HEK293 (cell line): Measurements from ENCODE around the gene ABHD12.

Experiments
- CTCF ChIA-PET: fragments of 350-600 bp; formaldehyde crosslinking; extraction: SDS; loops from one replicate; lab custom pipeline; 2021; ENCODE audit warnings: antibody characterized with exemption; lab: Yijun Ruan, JAX
- POLR2A ChIA-PET: fragments of 300-600 bp; formaldehyde crosslinking; extraction: SDS; loops from one replicate; lab custom pipeline; 2020; ENCODE audit warnings: antibody characterized with exemption, inconsistent platforms; lab: Yijun Ruan, JAX
- H3K27ac ChIP-seq: fragments of 200-500 bp; sonication (Bioruptor generic); 2 replicates; pipeline ENCODE4 v1.5.1; 2014; ENCODE audit warnings: low read depth, low read length, control low read depth, inconsistent platforms; ENCODE audit errors: extremely low read depth
- H3K36me3 ChIP-seq, 2 experiments: fragments of 200-500 bp in 1 of 2; sonication (Bioruptor generic) in 1 of 2; 1 replicate in 1 of 2; 2 replicates in 1 of 2; pipeline ENCODE4 v1.5.1; 2014 to 2017; ENCODE audit warnings: inconsistent platforms in 2 of 2, low read length in 2 of 2; ENCODE audit not compliant: control insufficient read depth in 2 of 2, insufficient read depth in 1 of 2
- H3K4me1 ChIP-seq: fragments of 200-500 bp; sonication (Bioruptor generic); 2 replicates; pipeline ENCODE4 v1.5.1; 2014; ENCODE audit warnings: mild to moderate bottlenecking, low read length, inconsistent platforms; ENCODE audit not compliant: control insufficient read depth, insufficient read depth
- H3K4me3 ChIP-seq: 2 replicates; pipeline ENCODE4 v1.5.1; 2011; ENCODE audit warnings: low read depth, mild to moderate bottlenecking, control low read depth, low read length, moderate library complexity
- H3K9me3 ChIP-seq: fragments of 200-500 bp; sonication (Bioruptor generic); 2 replicates; pipeline ENCODE4 v1.5.1; 2014; ENCODE audit warnings: low read depth, low read length, inconsistent platforms; ENCODE audit not compliant: control insufficient read depth, insufficient read depth
- EGR2 ChIP-seq: fragments of 450-650 bp; formaldehyde crosslinking; IDR thresholded peaks from 2 replicates; pipeline ENCODE4 v1.5.1; 2016; ENCODE audit warnings: low read depth, missing biosample characterization, missing genetic modification characterization
- KLF8 ChIP-seq: fragments of 450-650 bp; formaldehyde crosslinking; IDR thresholded peaks from 2 replicates; pipeline ENCODE4 v1.5.1; 2016; ENCODE audit warnings: missing biosample characterization, missing genetic modification characterization
- MEIS1 ChIP-seq: sonication (generic); formaldehyde crosslinking; IDR thresholded peaks from 2 replicates; pipeline ENCODE4 v1.8.1; 2022; ENCODE audit warnings: missing genetic modification reagents, mild to moderate bottlenecking, borderline replicate concordance
- PBX3 ChIP-seq: sonication (generic); formaldehyde crosslinking; IDR thresholded peaks from 2 replicates; pipeline ENCODE4 v1.8.1; 2022; ENCODE audit warnings: mild to moderate bottlenecking, moderate library complexity, missing genetic modification reagents
- PRDM1 ChIP-seq: fragments of 450-650 bp; formaldehyde crosslinking; IDR thresholded peaks from 2 replicates; pipeline ENCODE4; 2016; ENCODE audit warnings: missing biosample characterization, missing genetic modification characterization
- REPIN1 ChIP-seq: fragments of 450-650 bp; formaldehyde crosslinking; IDR thresholded peaks from 2 replicates; pipeline ENCODE4 v1.5.1; 2017; ENCODE audit warnings: missing biosample characterization, missing genetic modification characterization, low read depth
- TRIM28 ChIP-seq: IDR thresholded peaks from 2 replicates; pipeline ENCODE4 v1.6.1; 2011; ENCODE audit warnings: low read length, control low read depth, borderline replicate concordance
- ZFHX2 ChIP-seq: fragments of 450-650 bp; formaldehyde crosslinking; conservative IDR thresholded peaks from 2 replicates; pipeline ENCODE4 v1.5.1; 2016; ENCODE audit warnings: missing biosample characterization, missing genetic modification characterization
- ZIC2 ChIP-seq: fragments of 450-650 bp; formaldehyde crosslinking; IDR thresholded peaks from 2 replicates; pipeline ENCODE4 v1.5.1; 2016; ENCODE audit warnings: missing biosample characterization, missing genetic modification characterization
- ZNF132 ChIP-seq: fragments of 450-650 bp; formaldehyde crosslinking; IDR thresholded peaks from 2 replicates; pipeline ENCODE4 v1.5.1; 2017; ENCODE audit warnings: missing biosample characterization, missing genetic modification characterization, borderline replicate concordance
- ZNF133 ChIP-seq: fragments of 450-650 bp; formaldehyde crosslinking; IDR thresholded peaks from 2 replicates; pipeline ENCODE4 v1.5.1; 2016; ENCODE audit warnings: missing biosample characterization, missing genetic modification characterization
- ZNF169 ChIP-seq: fragments of 450-650 bp; formaldehyde crosslinking; IDR thresholded peaks from 2 replicates; pipeline ENCODE4 v1.5.1; 2016; ENCODE audit warnings: missing biosample characterization, missing genetic modification characterization
- ZNF239 ChIP-seq: fragments of 450-650 bp; formaldehyde crosslinking; IDR thresholded peaks from 2 replicates; pipeline ENCODE4 v1.5.1; 2016; ENCODE audit warnings: missing biosample characterization, missing genetic modification characterization
- ZNF311 ChIP-seq: fragments of 450-650 bp; formaldehyde crosslinking; IDR thresholded peaks from 2 replicates; pipeline ENCODE4 v1.5.1; 2017; ENCODE audit warnings: missing biosample characterization, missing genetic modification characterization, borderline replicate concordance
- ZNF366 ChIP-seq: fragments of 450-650 bp; formaldehyde crosslinking; conservative IDR thresholded peaks from 2 replicates; pipeline ENCODE4 v1.5.1; 2016; ENCODE audit warnings: missing biosample characterization, missing genetic modification characterization
- ZNF416 ChIP-seq: fragments of 450-650 bp; formaldehyde crosslinking; IDR thresholded peaks from 2 replicates; pipeline ENCODE4 v1.5.1; 2016; ENCODE audit warnings: missing biosample characterization, missing genetic modification characterization
- ZNF513 ChIP-seq: fragments of 450-650 bp; IDR thresholded peaks from 2 replicates; pipeline ENCODE4 v1.5.1; 2018; ENCODE audit warnings: missing biosample characterization, missing genetic modification characterization
- ZNF560 ChIP-seq: fragments of 450-650 bp; formaldehyde crosslinking; IDR thresholded peaks from 2 replicates; pipeline ENCODE4 v1.5.1; 2017; ENCODE audit warnings: missing biosample characterization, missing genetic modification characterization, borderline replicate concordance
- ZNF76 ChIP-seq: fragments of 450-650 bp; formaldehyde crosslinking; IDR thresholded peaks from 2 replicates; pipeline ENCODE4; 2016; ENCODE audit warnings: low read depth, missing biosample characterization, missing genetic modification characterization, borderline replicate concordance
- ZNF768 ChIP-seq: fragments of 450-650 bp; formaldehyde crosslinking; IDR thresholded peaks from 2 replicates; pipeline ENCODE4 v1.5.1; 2018; ENCODE audit warnings: missing biosample characterization, mild to moderate bottlenecking, missing genetic modification characterization
- ZNF777 ChIP-seq: fragments of 450-650 bp; formaldehyde crosslinking; IDR thresholded peaks from 2 replicates; pipeline ENCODE4 v1.5.1; 2017; ENCODE audit warnings: missing biosample characterization, missing genetic modification characterization, borderline replicate concordance
- ZNF785 ChIP-seq: fragments of 450-650 bp; formaldehyde crosslinking; IDR thresholded peaks from 2 replicates; pipeline ENCODE4 v1.5.1; 2016; ENCODE audit warnings: missing biosample characterization, missing genetic modification characterization
- ZNF792 ChIP-seq: fragments of 450-650 bp; formaldehyde crosslinking; IDR thresholded peaks from 2 replicates; pipeline ENCODE4 v1.5.1; 2016; ENCODE audit warnings: missing biosample characterization, missing genetic modification characterization

The ABHD12 gene

GRCh38 chr20:25286917-25287316, 103.7 kb downstream of the ABHD12 start:
- no peaks in the 10 kb centered on the region for H3K4me1 ChIP-seq
- no peaks in the 10 kb centered on the region for H3K9me3 ChIP-seq
- H3K4me3 ChIP-seq = no peak overlapping the region
- TF ChIP-seq ZNF513 = no peak
- no peak for TF ChIP-seq MEIS1
- no peak for TF ChIP-seq ZNF239 (tag by site-specific recombination)
- TF ChIP-seq ZNF311 (tag by site-specific recombination) = no peak
- TF ChIP-seq ZNF366 = no peak
- no peak for TF ChIP-seq PRDM1
- no peak for TF ChIP-seq ZNF777 (tag by site-specific recombination)
- no peak for TF ChIP-seq ZNF416 (tag by site-specific recombination)
- no peak for TF ChIP-seq ZNF560
- TF ChIP-seq ZNF132 (tag by site-specific recombination) = no peak
- TF ChIP-seq ZNF792 = no peak
- no peak for TF ChIP-seq ZNF76 (tag by site-specific recombination)
- TF ChIP-seq TRIM28 = no peak
- TF ChIP-seq ZNF768 (tag by site-specific recombination) = no peak
- TF ChIP-seq REPIN1 (tag by site-specific recombination) = no peak
- no peak for TF ChIP-seq ZNF169 (tag by site-specific recombination)
- POLR2A ChIA-PET = no interaction called here
- H3K27ac ChIP-seq = no peak overlapping the region
- CTCF ChIA-PET = no interaction called here
- peaks cover 0 to 87% of the 10 kb centered on the region in 2 experiments; a peak in 2 of 3 replicates for H3K36me3 ChIP-seq

- H3K36me3 ChIP-seq = peaks cover 0 to 89% of the 10 kb centered on the region in 2 experiments; a peak in 2 of 3 replicates
- CTCF ChIA-PET = interaction anchor here (0.7 kb wide), 1 partner anchor 113 kb away, joined by 3 read pairs; no protein-coding TSS in a partner anchor
- POLR2A ChIA-PET = no interaction called here
These were observed 104.5 kb downstream of the ABHD12 start for GRCh38 chr20:25285856-25286798.

GRCh38 chr20:25285091-25285647, 105.5 kb downstream of the ABHD12 start:
- H3K9me3 ChIP-seq = no peaks in the 10 kb centered on the region
- no peak overlapping the region for H3K27ac ChIP-seq
- peaks cover 0 to 90% of the 10 kb centered on the region in 2 experiments; a peak in 2 of 3 replicates for H3K36me3 ChIP-seq
- CTCF ChIA-PET = no interaction called here
- POLR2A ChIA-PET = no interaction called here
- H3K4me3 ChIP-seq = no peak overlapping the region
- H3K4me1 ChIP-seq = no peaks in the 10 kb centered on the region
- TF ChIP-seq ZNF133 (peak; percentile 83), ZIC2 (tag by site-specific recombination) (peak; percentile 62; the same call in 1 of the 2 replicates), EGR2 (tag by site-specific recombination) (peak; percentile 65), PBX3 (CRISPR knock-in tag) (no peak), ZFHX2 (peak; percentile 43)

More at GRCh38 chr20:25285856-25286798, 104.5 kb downstream of the ABHD12 start:
- TF ChIP-seq KLF8 (tag by site-specific recombination) (no peak), ZNF785 (tag by site-specific recombination) (no peak)
- no peaks in the 10 kb centered on the region for H3K9me3 ChIP-seq
- no peaks in the 10 kb centered on the region for H3K4me1 ChIP-seq
- no peak overlapping the region for H3K4me3 ChIP-seq
- no peak overlapping the region for H3K27ac ChIP-seq
